ENCODE results near the gene SLX9.
A peak's percentile ranks its signal among the peaks of the same experiment; 100 is the strongest.

The SLX9 gene

DNA sequence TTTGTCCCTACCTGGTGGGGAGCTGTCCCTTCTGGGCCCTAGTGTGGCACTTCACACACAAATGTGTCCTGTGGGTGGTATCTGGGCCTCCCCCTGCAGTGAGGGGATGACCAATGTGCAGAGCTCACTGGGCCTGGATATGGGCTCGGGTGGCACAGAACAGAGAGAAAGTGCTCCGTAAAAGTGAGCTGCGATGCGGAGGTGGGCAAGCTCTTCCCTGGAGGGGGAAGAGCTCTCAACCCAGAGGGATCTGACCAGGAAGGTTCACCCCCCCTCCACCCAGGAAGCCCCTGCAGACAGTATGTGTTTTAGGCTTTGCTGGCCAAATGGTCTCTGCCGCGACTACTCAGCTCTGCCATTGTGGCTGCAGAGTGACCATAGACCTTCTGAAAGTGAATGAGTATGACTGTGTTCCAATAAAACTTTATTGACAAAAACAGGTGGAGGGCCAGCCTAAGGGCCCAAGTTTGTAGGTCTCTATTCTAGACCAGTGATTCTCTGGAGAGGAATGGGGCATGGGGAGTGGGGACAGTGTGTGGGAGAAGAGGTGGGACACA is 10.5 kb upstream of the SLX9 start:
- peak overlapping the region; percentile 15 for H3K4me3 ChIP-seq (ENCODE audit: low read depth, low read length)

DNA sequence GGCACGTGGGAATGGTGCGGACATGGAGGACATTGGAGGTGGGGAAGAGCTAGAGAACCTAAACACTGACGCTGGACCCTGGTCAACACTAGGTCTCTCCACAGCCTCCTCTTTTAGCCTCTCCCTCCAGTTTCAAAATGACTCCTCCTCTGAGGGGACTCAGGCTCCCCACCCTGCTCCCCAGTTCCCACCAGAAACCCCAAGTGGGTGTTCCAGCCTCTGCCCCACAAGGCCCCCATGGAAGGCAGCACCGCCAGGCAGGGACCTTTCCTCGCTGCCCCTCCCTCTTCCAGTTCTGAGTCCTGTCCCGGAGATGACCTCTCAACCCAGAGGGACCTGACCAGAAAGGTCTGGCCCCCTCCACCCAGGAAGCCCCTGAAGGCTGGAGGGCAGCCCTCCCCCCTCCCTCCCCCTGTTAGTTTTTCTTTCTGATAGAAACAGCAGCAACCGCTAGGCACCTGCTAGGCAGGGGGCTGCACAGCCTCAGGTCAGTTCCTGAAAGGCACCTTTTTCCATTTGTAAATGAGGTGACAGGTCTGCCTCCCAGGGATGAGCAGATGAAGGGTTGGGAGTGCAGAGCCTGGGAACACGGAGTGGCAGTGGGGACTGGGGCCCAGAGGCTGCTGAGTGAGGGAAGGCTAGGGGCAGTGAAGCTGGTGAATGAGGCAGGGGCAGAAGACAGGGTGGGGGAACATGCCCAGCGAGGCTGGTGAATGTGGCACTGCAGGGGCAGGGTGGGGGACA is 9.9 kb upstream of the SLX9 start:
- peak overlapping the region; percentile 15 for H3K4me3 ChIP-seq (ENCODE audit: low read depth, low read length)
- TF ChIP-seq, protein P1, sequence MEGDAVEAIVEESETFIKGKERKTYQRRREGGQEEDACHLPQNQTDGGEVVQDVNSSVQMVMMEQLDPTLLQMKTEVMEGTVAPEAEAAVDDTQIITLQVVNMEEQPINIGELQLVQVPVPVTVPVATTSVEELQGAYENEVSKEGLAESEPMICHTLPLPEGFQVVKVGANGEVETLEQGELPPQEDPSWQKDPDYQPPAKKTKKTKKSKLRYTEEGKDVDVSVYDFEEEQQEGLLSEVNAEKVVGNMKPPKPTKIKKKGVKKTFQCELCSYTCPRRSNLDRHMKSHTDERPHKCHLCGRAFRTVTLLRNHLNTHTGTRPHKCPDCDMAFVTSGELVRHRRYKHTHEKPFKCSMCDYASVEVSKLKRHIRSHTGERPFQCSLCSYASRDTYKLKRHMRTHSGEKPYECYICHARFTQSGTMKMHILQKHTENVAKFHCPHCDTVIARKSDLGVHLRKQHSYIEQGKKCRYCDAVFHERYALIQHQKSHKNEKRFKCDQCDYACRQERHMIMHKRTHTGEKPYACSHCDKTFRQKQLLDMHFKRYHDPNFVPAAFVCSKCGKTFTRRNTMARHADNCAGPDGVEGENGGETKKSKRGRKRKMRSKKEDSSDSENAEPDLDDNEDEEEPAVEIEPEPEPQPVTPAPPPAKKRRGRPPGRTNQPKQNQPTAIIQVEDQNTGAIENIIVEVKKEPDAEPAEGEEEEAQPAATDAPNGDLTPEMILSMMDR (IDR thresholded peaks at IDR 0.05; ENCODE audit: borderline replicate concordance, insufficient read depth, low read depth, low read length) = no peak

More for the DNA sequence above, 10.5 kb upstream of the SLX9 start:
- TF ChIP-seq, protein P1 (IDR thresholded peaks at IDR 0.05; ENCODE audit: borderline replicate concordance, insufficient read depth, low read depth, low read length) = no peak

DNA sequence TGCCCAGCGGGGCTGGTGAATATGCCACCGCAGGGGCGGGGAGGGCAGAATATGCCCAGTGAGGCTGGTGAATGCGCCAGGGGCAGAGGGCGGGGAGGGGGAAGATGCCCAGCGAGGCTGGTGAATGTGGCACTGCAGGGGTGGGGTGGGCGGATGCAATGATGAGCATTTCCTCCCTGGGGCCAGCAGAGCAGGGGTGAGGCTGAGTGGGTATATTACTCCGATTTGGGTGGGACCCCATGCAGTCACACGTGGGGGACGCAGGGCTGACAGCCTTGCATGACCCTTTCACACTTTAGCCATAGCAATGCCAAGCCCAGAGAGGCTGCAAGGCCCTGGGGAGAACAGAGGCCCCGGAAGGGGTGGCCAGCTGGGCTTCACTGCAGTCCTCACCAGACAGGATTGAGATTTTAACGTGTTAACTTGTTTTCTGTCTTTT is 9.3 kb upstream of the SLX9 start:
- peak overlapping the region; percentile 2 for H3K4me3 ChIP-seq (ENCODE audit: low read depth, low read length)
- TF ChIP-seq, protein P1 (IDR thresholded peaks at IDR 0.05; ENCODE audit: borderline replicate concordance, insufficient read depth, low read depth, low read length) = no peak

DNA sequence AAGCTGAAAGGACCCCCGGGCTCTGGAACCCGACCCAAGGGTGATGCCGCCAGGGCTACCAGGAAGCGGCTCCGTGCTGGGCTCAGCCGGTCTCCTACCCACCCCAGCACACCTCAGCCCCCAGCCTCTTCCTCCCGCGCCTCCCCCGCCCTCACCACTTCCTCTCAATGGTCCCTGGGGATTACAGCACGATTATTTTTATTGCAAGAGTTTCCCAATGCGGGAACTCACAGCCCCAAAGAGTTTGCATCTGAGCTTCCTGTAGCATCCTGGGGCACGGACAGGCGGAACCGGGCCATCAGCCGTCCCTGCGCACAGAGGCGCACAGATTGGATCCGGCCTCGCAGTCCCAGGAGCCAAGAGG is 8.7 kb upstream of the SLX9 start:
- peak overlapping the region; percentile 69 for H3K4me3 ChIP-seq (ENCODE audit: low read depth, low read length)
- TF ChIP-seq, protein P1 (IDR thresholded peaks at IDR 0.05; ENCODE audit: borderline replicate concordance, insufficient read depth, low read depth, low read length) = no peak

DNA sequence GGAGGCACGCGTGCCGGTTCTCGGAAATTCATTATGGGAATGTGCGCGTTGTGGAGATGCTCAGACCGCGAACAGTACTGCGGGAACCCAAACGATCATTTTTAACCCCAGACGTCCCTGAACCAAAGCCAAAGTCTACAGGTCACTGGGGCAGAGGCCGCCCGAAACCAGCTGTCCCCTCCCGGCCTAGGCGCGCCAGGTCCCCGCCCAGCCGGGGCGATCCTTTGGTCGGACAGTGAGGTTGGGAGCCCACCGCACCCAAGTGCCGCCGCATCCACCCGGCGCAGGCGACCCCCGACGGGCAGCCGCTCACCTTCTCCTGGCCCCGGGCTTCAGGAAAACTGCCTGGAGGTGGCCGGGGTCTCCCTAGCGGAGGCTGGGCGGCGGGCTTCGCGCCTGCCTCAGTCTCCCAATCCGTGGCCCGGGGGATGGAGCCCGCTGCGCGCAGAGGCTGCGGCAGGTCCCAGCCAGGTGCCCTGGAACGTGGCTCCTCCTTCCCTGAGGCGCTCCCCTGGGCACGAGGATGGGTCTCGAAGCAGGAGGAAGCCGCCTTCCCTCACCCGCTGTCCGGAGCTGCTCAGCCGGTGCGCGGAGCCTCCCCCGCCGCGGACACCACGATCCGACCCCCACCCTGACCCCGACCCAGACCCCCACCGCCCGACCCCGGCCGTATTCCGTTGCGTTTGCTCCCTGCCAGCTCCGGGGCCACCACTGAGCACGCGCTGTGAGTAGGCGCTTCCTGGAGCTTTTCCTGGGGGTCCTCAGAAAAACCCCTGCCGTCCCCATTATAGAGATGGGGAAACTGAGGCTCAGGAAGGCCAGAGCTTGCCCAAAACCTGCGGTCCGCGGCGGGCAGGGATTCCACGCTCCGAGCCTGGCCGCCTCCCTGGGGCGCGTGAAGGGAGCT is 8.1 kb upstream of the SLX9 start:
- H3K4me3 ChIP-seq (ENCODE audit: low read depth, low read length) = peak overlapping the region; percentile 69
- TF ChIP-seq, protein P1 (IDR thresholded peaks at IDR 0.05; ENCODE audit: borderline replicate concordance, insufficient read depth, low read depth, low read length) = no peak

DNA sequence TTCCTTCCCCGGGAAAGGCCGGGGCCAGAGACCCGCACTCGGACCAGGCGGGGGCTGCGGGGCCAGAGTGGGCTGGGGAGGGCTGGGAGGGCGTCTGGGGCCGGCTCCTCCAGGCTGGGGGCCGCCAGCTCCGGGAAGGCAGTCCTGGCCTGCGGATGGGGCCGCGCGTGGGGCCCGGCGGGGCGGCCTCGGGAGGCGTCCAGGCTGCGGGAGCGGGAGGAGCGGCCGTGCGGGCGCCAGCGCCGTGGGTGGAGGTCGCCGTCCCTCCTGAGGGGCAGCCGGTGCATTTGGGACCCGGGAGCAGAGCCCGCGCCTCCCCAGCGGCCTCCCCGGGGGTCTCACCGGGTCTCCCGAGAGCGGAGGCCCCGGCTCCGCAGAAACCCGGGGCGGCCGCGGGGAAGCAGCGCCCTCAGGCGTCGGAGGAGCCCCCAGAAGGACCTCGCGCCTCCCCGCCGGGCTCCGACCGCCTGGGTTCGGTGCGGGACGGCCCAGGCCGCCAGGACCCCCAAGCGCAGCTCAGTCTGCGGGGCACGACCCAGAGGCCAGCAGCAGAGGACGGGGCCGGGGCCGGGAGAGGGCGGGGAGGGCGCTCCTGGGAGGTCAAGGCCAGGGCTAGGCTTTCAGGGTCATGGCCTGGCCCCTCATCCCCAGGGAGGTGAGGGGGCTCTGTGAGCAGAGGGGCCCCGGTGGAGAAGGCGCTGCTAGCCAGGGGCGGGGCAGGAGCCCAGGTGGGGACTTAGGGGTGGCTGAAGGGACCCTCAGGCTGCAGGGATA is 7.2 kb upstream of the SLX9 start:
- peak overlapping the region; percentile 69 for H3K4me3 ChIP-seq (ENCODE audit: low read depth, low read length)
- TF ChIP-seq, protein P1 (IDR thresholded peaks at IDR 0.05; ENCODE audit: borderline replicate concordance, insufficient read depth, low read depth, low read length) = peak; percentile 86

Measured in GM12875 (cell line).